K562 (cell line): ENCODE data around the gene HEY2. TPM values are rescaled to one million over a fixed set of nuclear protein-coding genes. Genes with fewer than 3 reads are reported as not detected.
A peak's percentile ranks its signal among the peaks of the same experiment; 100 is the strongest.

Experiments
- EWSR1 ChIP-seq: fragments of 450-650 bp; IDR thresholded peaks from 2 replicates; pipeline ENCODE4 v1.6.1; 2018; ENCODE audit warnings: borderline replicate concordance, mild to moderate bottlenecking, low read depth, moderate library complexity; ENCODE audit not compliant: partially characterized antibody
- NFE2 ChIP-seq: IDR thresholded peaks from 2 replicates; pipeline ENCODE4 v1.6.1; 2014; ENCODE audit warnings: antibody characterized with exemption, low read depth
- PBX2 ChIP-seq, 2 experiments: IDR thresholded peaks in 1 of 2; conservative IDR thresholded peaks in 1 of 2; 2 replicates each; pipeline ENCODE4 v1.6.1; 2016; ENCODE audit warnings: low read depth in 2 of 2, mild to moderate bottlenecking in 1 of 2, missing compliant biosample characterization in 1 of 2, missing genetic modification characterization in 1 of 2, moderate library complexity in 1 of 2
- PML ChIP-seq: IDR thresholded peaks from 2 replicates; pipeline ENCODE4 v1.6.1; 2012; ENCODE audit warnings: low read length, inconsistent platforms
- TAF1 ChIP-seq: IDR thresholded peaks from 2 replicates; pipeline ENCODE4 v1.6.1; 2011; ENCODE audit warnings: mild to moderate bottlenecking, low read length, moderate library complexity; ENCODE audit not compliant: insufficient read depth, control insufficient read depth, severe bottlenecking; ENCODE audit errors: extremely low read depth
- XRCC3 ChIP-seq: fragments of 450-650 bp; IDR thresholded peaks from 2 replicates; pipeline ENCODE4 v1.6.1; 2017; ENCODE audit warnings: mild to moderate bottlenecking, moderate library complexity
- ZBTB12 ChIP-seq: fragments of 250-450 bp; sonication (Bioruptor Pico); IDR thresholded peaks from 2 replicates; pipeline ENCODE4 v1.4.0; 2020
- ZFP36 ChIP-seq: fragments of 150-350 bp; IDR thresholded peaks from 2 replicates; pipeline ENCODE4 v1.6.1; 2018; ENCODE audit warnings: low read length, low read depth; ENCODE audit not compliant: partially characterized antibody
- ZNF696 ChIP-seq: fragments of 250-450 bp; sonication (Bioruptor Pico); conservative IDR thresholded peaks from 2 replicates; pipeline ENCODE4 v1.4.0; 2020; ENCODE audit warnings: mild to moderate bottlenecking, moderate library complexity
- polyA plus RNA-seq, 8 experiments: library from polyadenylated mRNA; depleted of rRNA in 4 of 8; stranded (reverse) in 5 of 8; unstranded in 3 of 8; fragments of >200 nt; fragmentation: Nextera tagmentation in 2 of 8; fragmentation: Illumina TruSeq in 1 of 8; extraction: Ambion mirVana in 2 of 8; extraction: Trizol in 1 of 8; gene quantifications; 2 replicates each; pipeline versions ENCODE4 v1.2.1 to v1.2.3, GENCODE V29; 2011 to 2014; ENCODE audit warnings: inconsistent platforms in 1 of 8, missing spikeins in 1 of 8
- total RNA-seq, 7 experiments: library from RNA; depleted of rRNA in 6 of 7; stranded (reverse); fragments of >200 nt in 6 of 7; fragmentation: Illumina TruSeq in 2 of 7; extraction: Trizol in 2 of 7; gene quantifications; 2 replicates each; pipeline versions ENCODE4 v1.2.1 to v1.2.3, GENCODE V29; 2011 to 2021; ENCODE audit warnings: low replicate concordance in 1 of 7
- TF ChIP-seq, protein P1 (sequence below): fragments of 200-600 bp; sonication (generic); IDR thresholded peaks from one replicate; pipeline ENCODE4 v1.6.1; 2012; ENCODE audit warnings: mild to moderate bottlenecking, low read depth, low read length, inconsistent platforms

Gene HEY2
- total and polyA plus RNA-seq, 9 of the 15 experiments (the other 6 are each of a cell fraction or from before 2014, with no cell fraction given): 0.03 to 0.07 (median 0.06) TPM; not detected in 5

DNA sequence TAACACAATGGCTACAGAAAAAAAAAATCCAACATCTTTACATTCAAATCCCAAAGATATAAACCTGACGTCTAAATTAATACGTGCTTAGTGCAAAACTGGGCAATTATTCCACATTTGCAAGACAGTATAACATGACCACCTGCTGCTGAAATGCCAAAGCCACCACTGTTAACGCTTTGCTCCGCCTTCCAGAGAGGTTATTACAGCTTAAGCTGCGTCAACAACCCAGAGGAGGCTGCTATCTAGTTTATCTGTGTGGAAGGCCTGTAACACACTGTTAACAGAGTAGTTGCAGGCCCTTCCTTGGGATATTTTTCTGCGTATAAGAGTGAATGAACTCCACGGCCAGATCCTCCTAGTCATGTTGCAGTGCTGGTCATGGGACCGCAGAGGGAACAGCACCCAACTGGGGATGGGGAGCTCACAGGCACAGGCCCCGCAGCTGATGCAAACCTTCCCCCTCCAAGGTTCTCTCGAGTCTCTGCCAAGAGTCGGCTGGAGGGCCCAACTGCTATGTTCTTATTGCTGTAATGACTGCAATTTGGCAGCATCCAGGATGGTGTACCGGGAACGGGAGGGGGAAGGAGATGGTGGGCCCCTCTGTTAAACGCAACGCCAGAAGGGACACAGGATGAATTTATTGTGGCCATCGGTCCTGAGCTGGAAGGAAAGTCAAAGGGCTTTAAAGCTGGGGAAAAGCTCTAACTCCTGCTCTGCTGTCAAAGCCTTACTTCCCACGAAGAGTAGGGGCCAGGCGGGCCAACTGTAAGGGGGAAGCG is 40.3 kb downstream of the HEY2 start (continued):
- TF ChIP-seq PBX2 (CRISPR knock-in tag; IDR thresholded peaks at IDR 0.05; ENCODE audit: low read depth) (no peak), PBX2 (tag; conservative IDR thresholded peaks at IDR 0.05; ENCODE audit: low read depth) (no peak), ZNF696 (CRISPR knock-in tag) (no peak), EWSR1 (no peak), ZBTB12 (CRISPR knock-in tag) (no peak), ZFP36 (no peak), XRCC3 (no peak), NFE2 (peak; percentile 59; the same call in 1 of the 2 replicates), TAF1 (peak; percentile 56), PML (peak; percentile 57; the same call in 1 of the 2 replicates)
- TF ChIP-seq, protein P1, sequence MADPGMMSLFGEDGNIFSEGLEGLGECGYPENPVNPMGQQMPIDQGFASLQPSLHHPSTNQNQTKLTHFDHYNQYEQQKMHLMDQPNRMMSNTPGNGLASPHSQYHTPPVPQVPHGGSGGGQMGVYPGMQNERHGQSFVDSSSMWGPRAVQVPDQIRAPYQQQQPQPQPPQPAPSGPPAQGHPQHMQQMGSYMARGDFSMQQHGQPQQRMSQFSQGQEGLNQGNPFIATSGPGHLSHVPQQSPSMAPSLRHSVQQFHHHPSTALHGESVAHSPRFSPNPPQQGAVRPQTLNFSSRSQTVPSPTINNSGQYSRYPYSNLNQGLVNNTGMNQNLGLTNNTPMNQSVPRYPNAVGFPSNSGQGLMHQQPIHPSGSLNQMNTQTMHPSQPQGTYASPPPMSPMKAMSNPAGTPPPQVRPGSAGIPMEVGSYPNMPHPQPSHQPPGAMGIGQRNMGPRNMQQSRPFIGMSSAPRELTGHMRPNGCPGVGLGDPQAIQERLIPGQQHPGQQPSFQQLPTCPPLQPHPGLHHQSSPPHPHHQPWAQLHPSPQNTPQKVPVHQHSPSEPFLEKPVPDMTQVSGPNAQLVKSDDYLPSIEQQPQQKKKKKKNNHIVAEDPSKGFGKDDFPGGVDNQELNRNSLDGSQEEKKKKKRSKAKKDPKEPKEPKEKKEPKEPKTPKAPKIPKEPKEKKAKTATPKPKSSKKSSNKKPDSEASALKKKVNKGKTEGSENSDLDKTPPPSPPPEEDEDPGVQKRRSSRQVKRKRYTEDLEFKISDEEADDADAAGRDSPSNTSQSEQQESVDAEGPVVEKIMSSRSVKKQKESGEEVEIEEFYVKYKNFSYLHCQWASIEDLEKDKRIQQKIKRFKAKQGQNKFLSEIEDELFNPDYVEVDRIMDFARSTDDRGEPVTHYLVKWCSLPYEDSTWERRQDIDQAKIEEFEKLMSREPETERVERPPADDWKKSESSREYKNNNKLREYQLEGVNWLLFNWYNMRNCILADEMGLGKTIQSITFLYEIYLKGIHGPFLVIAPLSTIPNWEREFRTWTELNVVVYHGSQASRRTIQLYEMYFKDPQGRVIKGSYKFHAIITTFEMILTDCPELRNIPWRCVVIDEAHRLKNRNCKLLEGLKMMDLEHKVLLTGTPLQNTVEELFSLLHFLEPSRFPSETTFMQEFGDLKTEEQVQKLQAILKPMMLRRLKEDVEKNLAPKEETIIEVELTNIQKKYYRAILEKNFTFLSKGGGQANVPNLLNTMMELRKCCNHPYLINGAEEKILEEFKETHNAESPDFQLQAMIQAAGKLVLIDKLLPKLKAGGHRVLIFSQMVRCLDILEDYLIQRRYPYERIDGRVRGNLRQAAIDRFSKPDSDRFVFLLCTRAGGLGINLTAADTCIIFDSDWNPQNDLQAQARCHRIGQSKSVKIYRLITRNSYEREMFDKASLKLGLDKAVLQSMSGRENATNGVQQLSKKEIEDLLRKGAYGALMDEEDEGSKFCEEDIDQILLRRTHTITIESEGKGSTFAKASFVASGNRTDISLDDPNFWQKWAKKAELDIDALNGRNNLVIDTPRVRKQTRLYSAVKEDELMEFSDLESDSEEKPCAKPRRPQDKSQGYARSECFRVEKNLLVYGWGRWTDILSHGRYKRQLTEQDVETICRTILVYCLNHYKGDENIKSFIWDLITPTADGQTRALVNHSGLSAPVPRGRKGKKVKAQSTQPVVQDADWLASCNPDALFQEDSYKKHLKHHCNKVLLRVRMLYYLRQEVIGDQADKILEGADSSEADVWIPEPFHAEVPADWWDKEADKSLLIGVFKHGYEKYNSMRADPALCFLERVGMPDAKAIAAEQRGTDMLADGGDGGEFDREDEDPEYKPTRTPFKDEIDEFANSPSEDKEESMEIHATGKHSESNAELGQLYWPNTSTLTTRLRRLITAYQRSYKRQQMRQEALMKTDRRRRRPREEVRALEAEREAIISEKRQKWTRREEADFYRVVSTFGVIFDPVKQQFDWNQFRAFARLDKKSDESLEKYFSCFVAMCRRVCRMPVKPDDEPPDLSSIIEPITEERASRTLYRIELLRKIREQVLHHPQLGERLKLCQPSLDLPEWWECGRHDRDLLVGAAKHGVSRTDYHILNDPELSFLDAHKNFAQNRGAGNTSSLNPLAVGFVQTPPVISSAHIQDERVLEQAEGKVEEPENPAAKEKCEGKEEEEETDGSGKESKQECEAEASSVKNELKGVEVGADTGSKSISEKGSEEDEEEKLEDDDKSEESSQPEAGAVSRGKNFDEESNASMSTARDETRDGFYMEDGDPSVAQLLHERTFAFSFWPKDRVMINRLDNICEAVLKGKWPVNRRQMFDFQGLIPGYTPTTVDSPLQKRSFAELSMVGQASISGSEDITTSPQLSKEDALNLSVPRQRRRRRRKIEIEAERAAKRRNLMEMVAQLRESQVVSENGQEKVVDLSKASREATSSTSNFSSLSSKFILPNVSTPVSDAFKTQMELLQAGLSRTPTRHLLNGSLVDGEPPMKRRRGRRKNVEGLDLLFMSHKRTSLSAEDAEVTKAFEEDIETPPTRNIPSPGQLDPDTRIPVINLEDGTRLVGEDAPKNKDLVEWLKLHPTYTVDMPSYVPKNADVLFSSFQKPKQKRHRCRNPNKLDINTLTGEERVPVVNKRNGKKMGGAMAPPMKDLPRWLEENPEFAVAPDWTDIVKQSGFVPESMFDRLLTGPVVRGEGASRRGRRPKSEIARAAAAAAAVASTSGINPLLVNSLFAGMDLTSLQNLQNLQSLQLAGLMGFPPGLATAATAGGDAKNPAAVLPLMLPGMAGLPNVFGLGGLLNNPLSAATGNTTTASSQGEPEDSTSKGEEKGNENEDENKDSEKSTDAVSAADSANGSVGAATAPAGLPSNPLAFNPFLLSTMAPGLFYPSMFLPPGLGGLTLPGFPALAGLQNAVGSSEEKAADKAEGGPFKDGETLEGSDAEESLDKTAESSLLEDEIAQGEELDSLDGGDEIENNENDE: no peak
